ENCODE data around the gene CHADL. TPM values are rescaled to one million over a fixed set of nuclear protein-coding genes. Genes with fewer than 3 reads are reported as not detected.

Gene CHADL
- total RNA-seq, 1 experiment from 2014 or later = 0.33 TPM

- POLR2A ChIA-PET = no interaction called here
- BruUV-seq (replicated peaks) = TSS peak; percentile 75
These were observed 43.7 kb upstream of the CHADL start for GRCh38 chr22:41284465-41284864.

GRCh38 chr22:41280854-41281253 is 40.1 kb upstream of the CHADL start:
- in situ Hi-C loops (cut with HindIII; ENCODE audit: low pct_unique_long_range_greater_than_20kb, low sequenced_read_pairs) (no loop called here), intact Hi-C loops (cut with micrococcal nuclease; ENCODE audit: unreplicated experiment) (no loop called here)
- Histone ChIP-seq H3K36me3 (ENCODE audit: control insufficient read depth, insufficient read depth, low read length) (peaks cover 16% of the 10 kb centered on the region), H3K4me1 (ENCODE audit: control insufficient read depth, insufficient read depth, low read length) (peaks cover 15% of the 10 kb centered on the region; the same call in 1 of the 2 replicates), H3K27ac (ENCODE audit: low read length) (peak overlapping the region; percentile 63; the same call in 1 of the 2 replicates), H3K27me3 (ENCODE audit: control insufficient read depth, insufficient read depth, low read length) (no peaks in the 10 kb centered on the region), H3K4me3 (ENCODE audit: low read depth in 2 of 2, low read length in 2 of 2) (no peak overlapping the region), H3K9me3 (ENCODE audit: control insufficient read depth, insufficient read depth, low read depth, low read length) (no peaks in the 10 kb centered on the region)
- ATAC-seq (no peak), DNase-seq (ENCODE audit: low read depth, low spot score) (no peak)
- TF ChIP-seq CTCF (IDR thresholded peaks at IDR 0.05) (no peak), SIN3A (IDR thresholded peaks at IDR 0.05; ENCODE audit: borderline replicate concordance, insufficient read depth, low read depth, low read length) (no peak), POLR2AphosphoS5 (IDR thresholded peaks at IDR 0.05; ENCODE audit: low read depth, low read length) (no peak), TCF7L2 (IDR thresholded peaks at IDR 0.05; ENCODE audit: low read depth, low read length) (no peak)
- TF ChIP-seq, protein P1, sequence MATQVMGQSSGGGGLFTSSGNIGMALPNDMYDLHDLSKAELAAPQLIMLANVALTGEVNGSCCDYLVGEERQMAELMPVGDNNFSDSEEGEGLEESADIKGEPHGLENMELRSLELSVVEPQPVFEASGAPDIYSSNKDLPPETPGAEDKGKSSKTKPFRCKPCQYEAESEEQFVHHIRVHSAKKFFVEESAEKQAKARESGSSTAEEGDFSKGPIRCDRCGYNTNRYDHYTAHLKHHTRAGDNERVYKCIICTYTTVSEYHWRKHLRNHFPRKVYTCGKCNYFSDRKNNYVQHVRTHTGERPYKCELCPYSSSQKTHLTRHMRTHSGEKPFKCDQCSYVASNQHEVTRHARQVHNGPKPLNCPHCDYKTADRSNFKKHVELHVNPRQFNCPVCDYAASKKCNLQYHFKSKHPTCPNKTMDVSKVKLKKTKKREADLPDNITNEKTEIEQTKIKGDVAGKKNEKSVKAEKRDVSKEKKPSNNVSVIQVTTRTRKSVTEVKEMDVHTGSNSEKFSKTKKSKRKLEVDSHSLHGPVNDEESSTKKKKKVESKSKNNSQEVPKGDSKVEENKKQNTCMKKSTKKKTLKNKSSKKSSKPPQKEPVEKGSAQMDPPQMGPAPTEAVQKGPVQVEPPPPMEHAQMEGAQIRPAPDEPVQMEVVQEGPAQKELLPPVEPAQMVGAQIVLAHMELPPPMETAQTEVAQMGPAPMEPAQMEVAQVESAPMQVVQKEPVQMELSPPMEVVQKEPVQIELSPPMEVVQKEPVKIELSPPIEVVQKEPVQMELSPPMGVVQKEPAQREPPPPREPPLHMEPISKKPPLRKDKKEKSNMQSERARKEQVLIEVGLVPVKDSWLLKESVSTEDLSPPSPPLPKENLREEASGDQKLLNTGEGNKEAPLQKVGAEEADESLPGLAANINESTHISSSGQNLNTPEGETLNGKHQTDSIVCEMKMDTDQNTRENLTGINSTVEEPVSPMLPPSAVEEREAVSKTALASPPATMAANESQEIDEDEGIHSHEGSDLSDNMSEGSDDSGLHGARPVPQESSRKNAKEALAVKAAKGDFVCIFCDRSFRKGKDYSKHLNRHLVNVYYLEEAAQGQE (IDR thresholded peaks at IDR 0.05; ENCODE audit: insufficient read depth in 1 of 2, low read depth in 2 of 2, low read length in 1 of 2) = no peak
- ChIA-PET POLR2A (no interaction called here), CTCF (no interaction called here)
- BruUV-seq (replicated peaks) = no TSS peak

More at GRCh38 chr22:41284465-41284864, 43.7 kb upstream of the CHADL start:
- H3K27me3 ChIP-seq (ENCODE audit: control insufficient read depth, insufficient read depth, low read length) = no peaks in the 10 kb centered on the region
- CTCF ChIA-PET = no interaction called here
- TF ChIP-seq SIN3A (IDR thresholded peaks at IDR 0.05; ENCODE audit: borderline replicate concordance, insufficient read depth, low read depth, low read length) (no peak), TCF7L2 (IDR thresholded peaks at IDR 0.05; ENCODE audit: low read depth, low read length) (no peak), CTCF (IDR thresholded peaks at IDR 0.05) (no peak)
- ATAC-seq (no peak), DNase-seq (ENCODE audit: low read depth, low spot score) (no peak)
- peaks cover 36% of the 10 kb centered on the region for H3K4me1 ChIP-seq (ENCODE audit: control insufficient read depth, insufficient read depth, low read length)
- peak overlapping the region; percentile 77 to 80 for H3K4me3 ChIP-seq (ENCODE audit: low read depth in 2 of 2, low read length in 2 of 2)
- peaks cover 9% of the 10 kb centered on the region for H3K36me3 ChIP-seq (ENCODE audit: control insufficient read depth, insufficient read depth, low read length)
- peak overlapping the region; percentile 90 for H3K27ac ChIP-seq (ENCODE audit: low read length)
- H3K9me3 ChIP-seq (ENCODE audit: control insufficient read depth, insufficient read depth, low read depth, low read length) = no peaks in the 10 kb centered on the region
- intact Hi-C loops (cut with micrococcal nuclease; ENCODE audit: unreplicated experiment) (no loop called here), in situ Hi-C loops (cut with HindIII; ENCODE audit: low pct_unique_long_range_greater_than_20kb, low sequenced_read_pairs) (no loop called here)
